OCI-M2 (cell line): Measurements from ENCODE around the gene AHCYL2.
"Not testable (repeated sequence)": the region's sequence is repeated elsewhere in the genome, so short reads cannot be mapped to it uniquely, and the experiment has no call there.

Experiments used
- DNase-seq: peaks from one replicate; lab custom pipeline; 2025; ENCODE audit not compliant: unreplicated experiment; lab: John Stamatoyannopoulos, UW

The AHCYL2 gene

GRCh38 chr7:129447445-129447844 is 222.6 kb downstream of the AHCYL2 start:
- DNase-seq: not testable (repeated sequence)

- DNase-seq: not testable (repeated sequence)
Measured at GRCh38 chr7:129448608-129449007, 223.8 kb downstream of the AHCYL2 start.

DNA sequence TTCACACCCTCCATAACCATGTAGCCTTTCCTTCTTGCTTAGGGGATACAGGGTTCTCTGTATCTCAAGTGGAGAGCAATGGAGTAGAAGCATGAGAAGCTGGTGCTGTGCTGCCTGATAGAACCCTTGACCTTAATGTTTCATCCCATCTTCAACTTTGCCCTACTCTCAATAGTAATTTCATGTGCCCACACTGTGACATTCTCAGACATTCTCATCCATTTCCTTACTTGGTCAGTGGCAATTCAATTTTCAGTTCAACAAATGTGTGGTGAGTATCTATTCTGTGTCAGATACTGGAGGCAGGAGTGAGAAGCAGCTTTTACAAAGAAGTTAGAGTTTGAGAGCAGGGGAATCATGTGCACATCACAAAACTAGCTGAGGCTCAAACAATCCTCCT is 225.5 kb downstream of the AHCYL2 start:
- DNase-seq: no peak

- no peak for DNase-seq
Measured at GRCh38 chr7:129452589-129453231, 227.9 kb downstream of the AHCYL2 start.

- no peak for DNase-seq
Measured at GRCh38 chr7:129453510-129454248, 228.8 kb downstream of the AHCYL2 start.

- no peak for DNase-seq
Measured at GRCh38 chr7:129454249-129454551, 229.4 kb downstream of the AHCYL2 start.

DNA sequence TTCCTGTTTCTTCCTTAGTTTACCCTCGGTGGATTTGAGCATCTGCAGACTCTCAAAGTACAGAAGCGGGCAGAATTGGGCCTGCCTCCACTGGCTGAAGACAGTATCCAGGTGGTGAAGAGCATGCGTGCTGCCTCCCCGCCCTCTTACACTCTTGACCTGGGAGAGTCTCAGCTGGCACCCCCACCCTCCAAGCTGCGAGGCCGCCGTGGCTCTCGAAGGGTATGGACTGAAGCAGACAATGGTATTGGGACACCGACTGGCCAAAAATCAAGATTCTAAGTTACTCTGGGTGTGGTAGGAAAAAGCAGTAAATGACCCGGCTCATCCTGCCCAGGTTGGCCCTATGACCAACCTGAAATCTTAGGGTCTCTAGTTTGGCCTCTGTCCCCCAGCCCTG is 231.6 kb downstream of the AHCYL2 start:
- no peak for DNase-seq

GRCh38 chr7:129457101-129457500 is 232.3 kb downstream of the AHCYL2 start:
- no peak for DNase-seq

GRCh38 chr7:129458171-129458570 is 233.3 kb downstream of the AHCYL2 start:
- DNase-seq: no peak

DNA sequence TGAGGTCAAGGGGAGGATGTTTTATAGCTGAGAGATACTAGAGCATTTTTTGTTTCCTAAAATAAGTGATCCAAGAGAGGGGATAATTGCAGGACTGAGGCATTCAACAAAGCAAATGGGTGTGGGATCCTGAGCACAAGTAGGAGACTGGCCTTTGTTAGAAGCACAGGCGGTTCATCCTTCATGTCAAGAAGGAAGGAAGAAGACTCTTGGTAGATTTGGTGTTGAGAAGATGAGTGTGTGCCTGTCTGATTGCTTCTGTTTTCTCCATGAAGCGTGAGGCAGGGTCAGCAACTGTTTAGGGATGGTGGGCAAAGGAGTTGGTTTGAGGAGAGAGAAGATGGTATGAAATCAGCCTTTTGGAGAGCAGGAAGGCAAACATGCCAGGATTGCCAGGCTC is 237.0 kb downstream of the AHCYL2 start:
- no peak for DNase-seq

GRCh38 chr7:129462420-129462819 is 237.6 kb downstream of the AHCYL2 start:
- DNase-seq: no peak

DNA sequence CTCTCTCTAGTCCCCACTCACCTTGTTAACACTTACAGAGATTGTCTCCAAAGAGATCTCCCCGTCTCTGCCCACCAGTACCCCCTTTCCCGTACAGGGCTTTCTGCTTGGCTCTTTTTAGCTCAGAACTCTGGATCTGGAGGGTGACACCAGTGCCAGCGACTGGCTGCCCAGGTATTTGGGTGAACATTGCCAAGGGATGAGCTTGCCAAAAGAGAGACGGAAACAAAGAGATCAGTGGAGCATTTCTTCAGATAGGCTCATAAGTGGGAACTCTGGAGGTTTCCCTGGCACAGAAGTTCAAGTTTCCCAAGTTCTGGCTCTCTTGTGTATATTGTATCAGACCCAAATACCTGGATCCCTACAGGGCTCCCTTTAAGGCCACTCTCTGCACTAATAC is 239.4 kb downstream of the AHCYL2 start:
- no peak for DNase-seq

GRCh38 chr7:129465080-129465479 is 240.2 kb downstream of the AHCYL2 start:
- no peak for DNase-seq

DNA sequence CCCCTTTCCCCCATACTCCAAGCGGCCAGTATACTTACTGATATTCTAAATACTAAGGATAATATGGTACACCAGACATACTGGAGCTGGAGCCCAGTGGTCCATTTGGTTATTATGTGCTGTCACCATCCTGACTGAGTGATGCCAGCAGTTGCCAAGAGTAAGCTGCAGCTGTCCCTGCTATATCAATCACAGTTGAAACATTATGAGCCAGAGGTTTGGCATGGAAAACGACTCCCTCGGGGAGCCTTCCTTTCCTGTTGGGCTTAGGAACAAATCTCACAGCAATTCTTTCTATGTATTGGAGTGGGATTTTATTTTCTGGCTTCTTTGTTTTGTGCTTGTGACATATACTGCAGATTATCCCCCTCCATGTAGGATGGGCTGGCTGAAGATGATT is 242.0 kb downstream of the AHCYL2 start:
- no peak for DNase-seq

DNA sequence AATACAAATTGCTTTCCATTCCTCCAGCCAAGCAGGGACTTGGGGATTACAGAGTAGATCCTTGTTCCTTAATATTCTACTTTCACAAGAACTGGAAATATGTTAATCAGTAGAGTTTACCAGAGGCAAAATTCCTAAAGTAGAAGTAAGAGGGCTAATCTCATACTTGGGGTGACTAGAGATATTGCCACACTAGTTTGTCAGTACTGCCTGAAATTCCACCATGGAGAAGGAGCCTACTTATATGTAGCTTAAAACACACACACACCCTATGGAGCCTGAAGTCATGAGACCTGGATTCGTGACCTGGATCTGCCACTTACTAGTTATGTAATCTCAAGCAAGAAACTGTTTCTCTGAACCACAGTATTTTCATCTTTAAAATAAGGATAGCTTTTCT is 243.3 kb downstream of the AHCYL2 start:
- no peak for DNase-seq

GRCh38 chr7:129468547-129468946 is 243.7 kb downstream of the AHCYL2 start:
- DNase-seq: no peak

GRCh38 chr7:129469930-129470329 is 245.1 kb downstream of the AHCYL2 start:
- DNase-seq: no peak

GRCh38 chr7:129470411-129470810 is 245.6 kb downstream of the AHCYL2 start:
- DNase-seq: no peak

GRCh38 chr7:129471402-129471827 is 246.6 kb downstream of the AHCYL2 start:
- DNase-seq: no peak

DNA sequence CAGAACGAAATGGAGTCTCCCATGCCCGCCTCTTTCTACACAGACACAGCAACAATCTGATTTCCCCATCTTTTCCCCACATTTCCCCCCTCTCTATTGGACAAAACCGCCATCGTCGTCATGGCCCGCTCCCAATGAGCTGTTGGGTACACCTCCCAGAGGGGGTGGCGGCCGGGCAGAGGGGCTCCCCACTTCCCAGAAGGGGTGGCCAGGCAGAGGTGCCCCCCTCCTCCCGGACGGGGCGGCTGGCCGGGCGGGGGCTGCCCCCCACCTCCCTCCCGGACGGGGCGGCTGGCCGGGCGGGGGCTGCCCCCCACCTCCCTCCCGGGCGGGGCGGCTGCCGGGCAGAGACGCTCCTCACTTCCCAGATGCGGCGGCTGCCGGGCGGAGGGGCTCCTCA is 251.1 kb downstream of the AHCYL2 start:
- DNase-seq: not testable (repeated sequence)

- DNase-seq: not testable (repeated sequence)
Measured at GRCh38 chr7:129476398-129476797, 251.6 kb downstream of the AHCYL2 start.
